Testis (tissue), 2 donors: ENCODE measurements around the gene FGB.

Source experiments
- CTCF ChIP-seq, 3 experiments: fragments of 450-650 bp in 2 of 3; fragments of 200-600 bp in 1 of 3; sonication (generic) in 1 of 3; IDR thresholded peaks; one replicate each; pipeline ENCODE4 v1.5.1; 2016 to 2019; ENCODE audit warnings: antibody characterized with exemption in 3 of 3, mild to moderate bottlenecking in 2 of 3, moderate library complexity in 1 of 3
- POLR2A ChIP-seq: fragments of 450-650 bp; IDR thresholded peaks from one replicate; pipeline ENCODE4 v1.6.1; 2017; ENCODE audit warnings: antibody characterized with exemption, mild to moderate bottlenecking, moderate library complexity

GRCh38 chr4:154620111-154620510, 57.3 kb downstream of the FGB start:
- TF ChIP-seq CTCF (IDR thresholded peaks at IDR 0.05) (no peak), POLR2A (no peak)
